ENCODE data around the gene CLTA. TPM values are rescaled to one million over a fixed set of nuclear protein-coding genes. Genes with fewer than 3 reads are reported as not detected.

The CLTA gene
- total RNA-seq, 1 donor from 2014 or later = 164 TPM

- no peak for TF ChIP-seq CTCF (IDR thresholded peaks at IDR 0.05; ENCODE audit: partially characterized antibody, unreplicated experiment)
- Mint-ChIP-seq H3K27ac (ENCODE audit: unreplicated experiment) (no peak overlapping the region), H3K36me3 (ENCODE audit: unreplicated experiment) (peaks cover 21% of the 10 kb centered on the region), H3K4me3 (ENCODE audit: unreplicated experiment) (no peak overlapping the region), H3K4me1 (ENCODE audit: low read depth, unreplicated experiment) (peaks cover 3% of the 10 kb centered on the region), H3K9me3 (ENCODE audit: unreplicated experiment) (peaks cover 3% of the 10 kb centered on the region), H3K27me3 (ENCODE audit: unreplicated experiment) (no peaks in the 10 kb centered on the region)
- no peak for DNase-seq
Measured at GRCh38 chr9:36147441-36148175, 43.1 kb upstream of the CLTA start.

- H3K27ac Mint-ChIP-seq (ENCODE audit: unreplicated experiment) = no peak overlapping the region
- TF ChIP-seq CTCF (IDR thresholded peaks at IDR 0.05; ENCODE audit: partially characterized antibody, unreplicated experiment) = no peak
- H3K4me3 Mint-ChIP-seq (ENCODE audit: unreplicated experiment) = no peak overlapping the region
Measured at GRCh38 chr9:36148311-36149051, 42.2 kb upstream of the CLTA start.

GRCh38 chr9:36149197-36149596, 41.5 kb upstream of the CLTA start:
- DNase-seq = no peak
- Mint-ChIP-seq H3K36me3 (ENCODE audit: unreplicated experiment) (peaks cover 21% of the 10 kb centered on the region), H3K9me3 (ENCODE audit: unreplicated experiment) (peaks cover 3% of the 10 kb centered on the region), H3K27ac (ENCODE audit: unreplicated experiment) (no peak overlapping the region), H3K27me3 (ENCODE audit: unreplicated experiment) (no peaks in the 10 kb centered on the region), H3K4me1 (ENCODE audit: low read depth, unreplicated experiment) (peaks cover 3% of the 10 kb centered on the region), H3K4me3 (ENCODE audit: unreplicated experiment) (no peak overlapping the region)
- no peak for TF ChIP-seq CTCF (IDR thresholded peaks at IDR 0.05; ENCODE audit: partially characterized antibody, unreplicated experiment)

More at GRCh38 chr9:36148311-36149051, 42.2 kb upstream of the CLTA start:
- H3K4me1 Mint-ChIP-seq (ENCODE audit: low read depth, unreplicated experiment) = peaks cover 3% of the 10 kb centered on the region
- H3K27me3 Mint-ChIP-seq (ENCODE audit: unreplicated experiment) = no peaks in the 10 kb centered on the region
- H3K36me3 Mint-ChIP-seq (ENCODE audit: unreplicated experiment) = peaks cover 21% of the 10 kb centered on the region
- no peak for DNase-seq
- peaks cover 3% of the 10 kb centered on the region for H3K9me3 Mint-ChIP-seq (ENCODE audit: unreplicated experiment)

GRCh38 chr9:36150574-36151315, 40.0 kb upstream of the CLTA start:
- H3K36me3 Mint-ChIP-seq (ENCODE audit: unreplicated experiment) = peaks cover 8% of the 10 kb centered on the region

More at GRCh38 chr9:36150574-36151315, 40.0 kb upstream of the CLTA start:
- Mint-ChIP-seq H3K9me3 (ENCODE audit: unreplicated experiment) (peaks cover 2% of the 10 kb centered on the region), H3K27me3 (ENCODE audit: unreplicated experiment) (no peaks in the 10 kb centered on the region), H3K4me1 (ENCODE audit: low read depth, unreplicated experiment) (peaks cover 3% of the 10 kb centered on the region), H3K4me3 (ENCODE audit: unreplicated experiment) (no peak overlapping the region), H3K27ac (ENCODE audit: unreplicated experiment) (no peak overlapping the region)
- no peak for DNase-seq
- no peak for TF ChIP-seq CTCF (IDR thresholded peaks at IDR 0.05; ENCODE audit: partially characterized antibody, unreplicated experiment)
